ENCODE data around the gene PRR23C.

The PRR23C gene

DNA sequence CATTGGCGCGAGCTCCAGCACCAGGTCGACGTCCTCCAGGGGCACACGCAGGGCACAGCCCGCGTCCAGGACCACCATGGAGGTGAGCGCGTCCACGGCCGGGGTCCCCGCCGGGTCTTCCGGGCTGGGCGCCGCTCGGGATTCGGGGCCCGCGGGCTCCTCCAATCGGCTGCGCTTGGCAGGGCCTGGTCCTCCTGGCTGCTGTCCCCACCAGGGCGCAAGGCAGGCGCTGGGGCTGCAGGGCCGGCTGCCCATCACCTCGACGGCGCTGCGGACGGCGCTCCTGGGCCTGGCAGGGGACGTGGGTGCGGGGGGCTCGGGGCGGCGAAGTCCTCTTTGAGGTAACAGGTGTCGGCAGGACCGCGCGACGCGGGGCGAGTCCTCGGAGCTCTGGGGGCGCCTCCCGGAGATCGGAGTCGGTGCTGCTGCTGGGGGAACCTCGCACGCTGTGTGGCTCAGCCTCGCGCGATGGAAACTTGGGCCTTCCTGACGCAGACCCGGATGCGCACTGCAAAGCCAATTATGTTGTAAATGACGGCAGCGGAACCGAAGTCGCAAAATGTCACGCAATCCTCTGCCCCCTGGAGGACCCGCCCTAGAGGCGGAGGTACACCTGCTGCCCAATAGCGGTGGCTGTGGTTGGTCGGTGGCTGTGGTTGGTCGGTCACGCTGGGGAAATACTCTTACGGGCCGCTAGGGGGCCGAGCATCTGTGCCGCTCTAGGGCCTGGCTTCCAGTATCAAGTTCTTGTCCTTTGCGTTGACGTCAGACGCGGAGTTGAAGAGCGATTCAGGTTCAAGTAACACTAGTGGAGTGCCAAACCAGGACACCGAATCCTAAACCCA lies at the start of gene PRR23C:
Gene PRR23C, minus strand, starts transcription at position 527 of the 845 bp plus-strand sequence. Its CDS starts 272 bp downstream, at position 255.
- no peaks in the 10 kb centered on the region for H3K4me1 ChIP-seq (ENCODE audit: control insufficient read depth, insufficient read depth, low read length)
- H3K9ac ChIP-seq (ENCODE audit: low read length): no peak within 1 kb of the TSS
- H3K36me3 ChIP-seq (ENCODE audit: control insufficient read depth, insufficient read depth, low read length): no peaks in the 10 kb centered on the region
- H3K4me3 ChIP-seq (ENCODE audit: low read length): no peak within 1 kb of the TSS
- no peak within 1 kb of the TSS for H3K27ac ChIP-seq (ENCODE audit: low read depth, low read length)
- no peaks in the 10 kb centered on the region for H3K27me3 ChIP-seq (ENCODE audit: control insufficient read depth, insufficient read depth, low read length)

DNA sequence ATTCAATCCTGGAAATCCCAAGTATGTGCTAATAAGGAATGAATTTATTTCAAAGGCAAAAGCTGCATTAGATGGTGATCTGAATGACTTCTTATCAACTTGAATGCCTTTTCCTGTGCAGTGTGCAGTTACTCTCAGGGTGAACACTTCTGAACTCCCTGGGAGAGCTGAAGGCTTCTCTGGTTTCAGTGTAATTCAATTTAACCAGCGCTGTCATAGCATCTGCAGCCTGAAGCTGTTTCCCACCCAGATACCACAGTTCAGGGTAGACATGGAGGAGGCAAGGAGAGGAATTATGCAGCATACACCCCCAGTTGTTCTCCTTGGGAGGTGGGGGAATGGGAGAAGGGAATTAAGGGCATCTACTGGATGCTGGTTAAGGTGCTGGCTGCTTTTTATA lies 49.1 kb upstream of the PRR23C start:
- Histone ChIP-seq H3K9ac (ENCODE audit: low read length) (no peak overlapping the region), H3K4me3 (ENCODE audit: low read length) (no peak overlapping the region), H3K27me3 (ENCODE audit: control insufficient read depth, insufficient read depth, low read length) (no peaks in the 10 kb centered on the region), H3K4me1 (ENCODE audit: control insufficient read depth, insufficient read depth, low read length) (no peaks in the 10 kb centered on the region), H3K36me3 (ENCODE audit: control insufficient read depth, insufficient read depth, low read length) (no peaks in the 10 kb centered on the region), H3K27ac (ENCODE audit: low read depth, low read length) (no peak overlapping the region)

DNA sequence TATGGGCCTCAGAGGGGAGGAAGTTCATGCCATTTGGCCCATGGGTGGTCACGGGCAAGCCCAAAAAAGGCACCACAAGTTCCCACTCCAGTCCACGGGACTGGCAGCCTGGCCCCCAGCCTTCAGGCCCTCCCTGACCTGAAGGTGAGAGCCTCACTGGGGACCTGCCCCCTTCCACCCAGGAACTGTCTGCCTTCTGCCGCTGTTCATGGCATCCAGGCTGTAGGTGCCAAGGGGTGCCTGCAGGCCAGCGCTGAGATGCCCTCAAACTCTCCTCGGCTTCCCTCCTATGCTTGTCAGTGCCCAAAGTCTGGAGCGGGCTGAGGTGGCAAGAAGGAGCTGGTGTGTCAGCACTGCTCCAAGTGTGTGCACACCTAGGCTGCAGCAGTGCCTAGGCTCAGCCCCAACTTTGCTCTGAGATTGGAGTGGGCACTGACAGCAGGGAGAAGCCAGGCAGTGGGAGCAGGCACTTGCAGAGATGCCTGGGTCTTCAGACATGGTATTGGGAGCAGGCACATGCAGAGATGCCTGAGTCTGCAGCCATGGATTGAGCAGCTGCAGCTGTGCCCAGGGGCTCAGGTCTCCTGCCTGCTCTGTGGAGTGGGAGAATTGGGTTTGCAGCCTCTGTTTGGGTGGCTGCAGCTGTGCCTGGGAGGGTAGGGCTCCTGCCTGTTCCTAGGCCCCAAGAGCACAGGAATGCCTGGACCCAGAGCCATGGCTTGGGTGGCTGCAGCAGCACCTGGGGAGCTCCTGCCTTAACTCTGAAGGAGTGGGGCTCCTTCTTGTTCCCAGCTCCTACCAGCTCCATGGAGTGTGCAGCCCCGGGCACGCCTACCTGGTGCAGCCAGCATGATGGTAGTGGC lies 44.0 kb upstream of the PRR23C start:
- Histone ChIP-seq H3K4me1 (ENCODE audit: control insufficient read depth, insufficient read depth, low read length) (no peaks in the 10 kb centered on the region), H3K9ac (ENCODE audit: low read length) (no peak overlapping the region), H3K27me3 (ENCODE audit: control insufficient read depth, insufficient read depth, low read length) (no peaks in the 10 kb centered on the region), H3K4me3 (ENCODE audit: low read length) (no peak overlapping the region), H3K36me3 (ENCODE audit: control insufficient read depth, insufficient read depth, low read length) (no peaks in the 10 kb centered on the region), H3K27ac (ENCODE audit: low read depth, low read length) (no peak overlapping the region)

DNA sequence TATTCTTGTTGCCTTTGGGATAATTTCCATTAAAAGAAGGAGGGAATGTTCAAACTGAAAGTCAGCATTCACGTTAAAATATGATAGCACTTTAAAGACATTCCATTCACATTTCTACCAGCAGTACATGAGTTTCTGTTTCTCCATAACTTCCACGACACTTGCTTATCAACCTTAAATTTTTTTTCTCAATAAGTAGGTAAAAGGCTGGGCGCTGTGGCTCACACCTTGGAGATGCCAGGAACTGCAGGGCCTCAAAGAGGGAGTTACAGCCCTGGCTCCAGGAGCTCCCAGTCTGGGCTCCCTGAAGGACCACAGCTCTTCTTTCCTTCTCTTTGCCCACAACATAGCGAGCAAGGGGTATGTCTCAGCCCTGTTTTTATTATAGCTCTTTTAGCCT lies 42.9 kb upstream of the PRR23C start:
- H3K4me3 ChIP-seq (ENCODE audit: low read length): no peak overlapping the region
- H3K9ac ChIP-seq (ENCODE audit: low read length): no peak overlapping the region
- no peak overlapping the region for H3K27ac ChIP-seq (ENCODE audit: low read depth, low read length)
- no peaks in the 10 kb centered on the region for H3K36me3 ChIP-seq (ENCODE audit: control insufficient read depth, insufficient read depth, low read length)
- H3K4me1 ChIP-seq (ENCODE audit: control insufficient read depth, insufficient read depth, low read length): no peaks in the 10 kb centered on the region
- no peaks in the 10 kb centered on the region for H3K27me3 ChIP-seq (ENCODE audit: control insufficient read depth, insufficient read depth, low read length)

DNA sequence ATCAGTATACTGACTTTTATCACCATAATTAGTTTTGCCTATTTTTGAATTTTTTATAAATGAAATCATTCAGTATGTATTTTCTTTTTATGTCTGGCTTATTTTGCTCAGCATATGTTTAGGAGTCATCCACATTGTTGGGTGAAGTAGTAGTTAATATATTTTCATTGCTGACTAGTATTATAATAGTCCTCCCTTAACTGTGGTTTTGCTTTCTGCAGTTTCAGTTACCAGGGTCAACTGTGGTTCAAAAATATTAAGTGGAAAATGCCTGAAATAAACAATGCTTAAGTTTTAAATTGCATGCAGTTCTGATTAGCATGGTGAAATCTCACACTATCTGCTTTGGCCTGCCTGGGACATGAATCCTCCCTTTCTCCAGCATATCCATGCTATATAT lies 39.5 kb upstream of the PRR23C start:
- no peak overlapping the region for H3K4me3 ChIP-seq (ENCODE audit: low read length)
- no peaks in the 10 kb centered on the region for H3K4me1 ChIP-seq (ENCODE audit: control insufficient read depth, insufficient read depth, low read length)
- H3K27ac ChIP-seq (ENCODE audit: low read depth, low read length): no peak overlapping the region
- no peak overlapping the region for H3K9ac ChIP-seq (ENCODE audit: low read length)
- no peaks in the 10 kb centered on the region for H3K27me3 ChIP-seq (ENCODE audit: control insufficient read depth, insufficient read depth, low read length)
- H3K36me3 ChIP-seq (ENCODE audit: control insufficient read depth, insufficient read depth, low read length): no peaks in the 10 kb centered on the region

DNA sequence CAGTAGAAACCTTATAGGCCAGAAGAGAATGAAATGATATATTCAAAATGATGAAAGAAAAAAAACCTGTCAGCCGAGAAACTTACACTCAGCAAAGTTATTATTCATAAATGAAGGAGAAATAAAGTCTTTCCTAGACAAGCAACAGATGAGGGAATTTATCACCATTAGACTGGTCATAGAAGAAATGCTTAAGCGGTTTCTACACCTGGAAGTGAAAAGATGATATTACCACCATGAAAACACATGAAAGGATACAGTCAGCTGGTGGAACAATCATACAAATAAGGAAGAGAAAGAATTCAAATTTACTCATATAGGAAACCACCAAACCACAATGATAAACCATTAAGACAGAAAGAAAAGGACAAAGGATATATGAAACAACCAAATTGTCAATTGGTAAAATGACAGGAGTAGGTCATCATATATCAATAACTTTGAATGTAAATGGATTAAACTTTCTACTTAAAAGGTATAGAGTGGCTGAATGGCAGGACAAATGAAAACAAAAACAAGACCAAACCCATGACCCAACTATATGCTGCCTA lies 29.9 kb upstream of the PRR23C start:
- H3K4me1 ChIP-seq (ENCODE audit: control insufficient read depth, insufficient read depth, low read length): no peaks in the 10 kb centered on the region
- H3K4me3 ChIP-seq (ENCODE audit: low read length): no peak overlapping the region
- no peaks in the 10 kb centered on the region for H3K27me3 ChIP-seq (ENCODE audit: control insufficient read depth, insufficient read depth, low read length)
- no peak overlapping the region for H3K9ac ChIP-seq (ENCODE audit: low read length)
- no peak overlapping the region for H3K27ac ChIP-seq (ENCODE audit: low read depth, low read length)
- no peaks in the 10 kb centered on the region for H3K36me3 ChIP-seq (ENCODE audit: control insufficient read depth, insufficient read depth, low read length)

DNA sequence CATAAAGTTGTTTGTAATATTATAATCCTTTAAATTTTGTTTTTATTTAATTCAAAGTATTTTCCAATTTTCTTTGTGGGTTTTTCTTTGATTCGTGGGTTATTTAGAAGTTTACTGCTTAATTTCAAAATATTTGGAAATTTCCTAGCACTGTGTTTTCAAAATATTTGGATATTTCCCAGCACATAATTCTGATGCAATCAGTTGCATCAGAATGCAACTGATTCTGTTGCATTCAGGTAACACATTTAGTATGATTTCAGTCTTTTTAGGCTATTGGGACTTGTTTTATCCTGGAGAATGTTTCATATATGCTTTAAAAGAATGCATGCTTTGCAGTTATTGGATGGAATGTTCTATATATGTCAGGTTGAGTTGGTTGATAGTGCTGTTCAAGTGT lies 18.2 kb upstream of the PRR23C start:
- Histone ChIP-seq H3K9ac (ENCODE audit: low read length) (no peak overlapping the region), H3K27me3 (ENCODE audit: control insufficient read depth, insufficient read depth, low read length) (no peaks in the 10 kb centered on the region), H3K4me1 (ENCODE audit: control insufficient read depth, insufficient read depth, low read length) (no peaks in the 10 kb centered on the region), H3K36me3 (ENCODE audit: control insufficient read depth, insufficient read depth, low read length) (no peaks in the 10 kb centered on the region), H3K27ac (ENCODE audit: low read depth, low read length) (no peak overlapping the region), H3K4me3 (ENCODE audit: low read length) (no peak overlapping the region)

DNA sequence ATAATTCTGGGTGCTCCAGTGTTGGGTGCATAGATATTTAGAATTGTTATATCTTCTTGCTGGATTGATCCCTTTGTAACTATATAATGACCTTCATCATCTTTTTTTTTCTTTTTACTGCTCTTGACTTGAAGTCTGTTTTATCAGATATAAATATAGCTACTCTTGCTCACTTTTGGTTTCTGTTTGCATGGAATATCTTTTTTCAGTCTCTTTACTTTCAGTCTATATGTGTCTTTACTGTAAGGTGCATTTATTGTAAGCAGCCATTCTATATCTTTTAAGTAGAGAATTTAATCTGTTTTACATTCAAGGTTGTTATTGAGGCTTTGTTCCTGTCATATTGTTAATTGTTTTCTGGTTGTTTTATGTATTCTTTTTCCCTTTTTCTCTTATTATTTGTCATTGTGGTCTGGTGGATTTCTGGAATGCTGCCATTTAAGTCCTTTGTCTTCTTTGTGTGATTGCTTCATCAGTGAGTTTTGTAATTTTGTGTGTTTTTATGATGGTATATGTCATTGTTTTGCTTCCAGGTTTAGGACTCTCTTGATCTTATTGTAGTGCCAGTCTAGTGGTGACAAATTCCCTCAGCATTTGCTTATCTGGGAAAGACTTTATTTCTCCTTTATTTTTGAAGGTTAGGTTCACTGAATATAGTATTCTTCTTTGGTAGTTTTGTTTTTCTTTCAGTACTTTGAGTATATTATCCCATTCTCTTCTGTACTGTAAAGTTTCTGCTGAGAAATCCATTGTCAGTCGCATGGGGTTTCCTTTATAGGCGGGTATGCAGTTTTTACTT lies 8.3 kb upstream of the PRR23C start:
- Histone ChIP-seq H3K4me1 (ENCODE audit: control insufficient read depth, insufficient read depth, low read length) (no peaks in the 10 kb centered on the region), H3K27me3 (ENCODE audit: control insufficient read depth, insufficient read depth, low read length) (no peaks in the 10 kb centered on the region), H3K4me3 (ENCODE audit: low read length) (no peak overlapping the region), H3K9ac (ENCODE audit: low read length) (no peak overlapping the region), H3K27ac (ENCODE audit: low read depth, low read length) (no peak overlapping the region), H3K36me3 (ENCODE audit: control insufficient read depth, insufficient read depth, low read length) (no peaks in the 10 kb centered on the region)

DNA sequence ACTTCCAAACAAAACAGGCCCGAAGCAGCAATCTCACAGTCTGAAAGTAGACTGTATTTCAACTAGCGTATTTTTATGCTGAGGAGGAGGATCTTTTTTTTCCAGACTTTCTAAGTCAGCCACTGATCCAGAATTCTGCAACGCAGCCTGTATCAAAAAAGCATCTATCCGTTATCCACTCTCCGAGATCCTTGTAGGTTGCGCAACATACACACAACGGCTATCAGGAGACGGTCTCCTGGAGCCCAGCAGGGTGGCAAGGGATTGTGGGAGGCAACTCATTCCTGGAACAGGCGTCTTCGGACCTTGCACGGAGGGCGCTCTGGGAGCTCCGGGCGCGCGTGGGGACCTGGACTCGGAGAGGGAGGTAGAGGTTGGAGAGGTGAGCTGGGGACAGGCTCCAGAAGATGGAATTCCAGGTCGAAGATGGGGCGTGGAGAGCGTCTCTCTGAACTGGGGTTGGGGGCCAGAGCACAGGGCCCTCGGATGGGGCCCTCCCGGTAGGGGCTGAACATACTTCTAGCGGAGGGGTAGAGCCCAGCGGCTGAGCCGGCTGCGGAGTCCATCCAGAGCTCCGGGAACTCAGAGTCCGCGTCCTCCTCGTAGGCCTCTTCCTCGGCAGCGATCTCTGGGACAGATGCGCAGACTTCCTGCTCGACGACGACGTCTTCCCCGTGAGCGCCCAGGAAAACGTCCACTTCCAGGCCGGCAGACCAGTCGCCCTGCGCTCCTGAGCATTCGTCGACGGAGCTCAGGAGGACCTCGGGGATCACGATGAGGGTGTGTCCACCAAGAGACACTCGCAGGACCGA lies 932 bp downstream of the PRR23C start:
- no peak overlapping the region for H3K27ac ChIP-seq (ENCODE audit: low read depth, low read length)
- H3K4me1 ChIP-seq (ENCODE audit: control insufficient read depth, insufficient read depth, low read length): no peaks in the 10 kb centered on the region
- no peaks in the 10 kb centered on the region for H3K36me3 ChIP-seq (ENCODE audit: control insufficient read depth, insufficient read depth, low read length)
- H3K27me3 ChIP-seq (ENCODE audit: control insufficient read depth, insufficient read depth, low read length): no peaks in the 10 kb centered on the region
- H3K4me3 ChIP-seq (ENCODE audit: low read length): no peak overlapping the region
- H3K9ac ChIP-seq (ENCODE audit: low read length): no peak overlapping the region

DNA sequence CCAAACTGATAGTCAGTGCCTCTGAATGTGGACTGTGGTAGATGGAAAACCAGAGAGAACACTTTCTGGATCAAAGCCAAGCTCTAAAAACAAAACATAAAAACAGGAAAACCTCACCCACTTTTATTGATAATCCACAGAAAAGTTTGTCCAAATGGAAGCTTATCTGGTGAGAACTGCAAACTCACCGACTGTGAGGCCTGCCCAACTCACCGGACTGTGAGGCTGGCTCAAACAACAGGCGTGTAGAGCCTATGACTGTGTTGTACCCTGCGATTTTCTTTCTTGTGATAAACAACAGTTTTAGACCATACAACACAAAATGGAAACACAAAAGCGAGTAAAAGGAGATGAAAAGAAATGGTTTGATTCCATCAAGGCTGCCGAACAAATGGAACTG lies 7.2 kb downstream of the PRR23C start:
- Histone ChIP-seq H3K4me3 (ENCODE audit: low read length) (no peak overlapping the region), H3K27ac (ENCODE audit: low read depth, low read length) (no peak overlapping the region), H3K9ac (ENCODE audit: low read length) (no peak overlapping the region), H3K36me3 (ENCODE audit: control insufficient read depth, insufficient read depth, low read length) (no peaks in the 10 kb centered on the region), H3K27me3 (ENCODE audit: control insufficient read depth, insufficient read depth, low read length) (no peaks in the 10 kb centered on the region), H3K4me1 (ENCODE audit: control insufficient read depth, insufficient read depth, low read length) (no peaks in the 10 kb centered on the region)

DNA sequence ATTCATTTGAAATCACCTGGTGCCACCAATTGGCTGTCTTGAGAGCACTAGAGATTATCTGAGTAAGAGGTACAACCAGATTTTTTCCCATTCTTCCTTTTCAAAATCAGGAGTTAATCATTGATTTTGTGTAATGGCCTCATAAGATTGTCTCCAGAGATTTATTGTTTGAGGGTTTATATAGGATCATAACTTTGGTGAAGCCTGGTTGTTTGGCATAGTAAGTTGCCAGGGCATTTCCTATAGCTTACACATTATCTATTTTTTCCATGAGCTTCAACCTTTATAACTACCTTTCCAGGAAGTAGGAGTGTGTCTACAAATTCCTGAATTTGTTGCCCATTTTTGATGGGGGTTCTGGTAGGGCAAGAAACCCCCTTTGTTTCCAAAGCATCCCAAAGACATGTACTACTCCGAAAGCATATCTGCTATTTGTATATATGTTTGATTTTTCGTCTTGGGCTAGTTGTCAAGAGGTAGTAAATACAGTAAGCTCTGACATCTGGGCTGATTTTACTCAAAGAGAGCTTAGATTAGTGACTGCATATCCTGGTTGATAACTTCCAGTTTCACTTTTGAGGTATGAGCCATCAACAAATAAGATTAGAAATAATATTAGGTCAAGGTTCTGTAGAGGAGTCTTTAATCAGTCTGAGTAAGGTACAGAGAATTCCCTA lies 12.2 kb downstream of the PRR23C start:
- no peaks in the 10 kb centered on the region for H3K27me3 ChIP-seq (ENCODE audit: control insufficient read depth, insufficient read depth, low read length)
- no peak overlapping the region for H3K4me3 ChIP-seq (ENCODE audit: low read length)
- no peaks in the 10 kb centered on the region for H3K36me3 ChIP-seq (ENCODE audit: control insufficient read depth, insufficient read depth, low read length)
- no peaks in the 10 kb centered on the region for H3K4me1 ChIP-seq (ENCODE audit: control insufficient read depth, insufficient read depth, low read length)
- no peak overlapping the region for H3K27ac ChIP-seq (ENCODE audit: low read depth, low read length)
- H3K9ac ChIP-seq (ENCODE audit: low read length): no peak overlapping the region

All from rectal smooth muscle tissue (tissue), 1 donor.